SK-N-SH (cell line): Measurements from ENCODE around the gene FSTL5. TPM values are rescaled to one million over a fixed set of nuclear protein-coding genes. Genes with fewer than 3 reads are reported as not detected.
A peak's percentile ranks its signal among the peaks of the same experiment; 100 is the strongest.

Experiments used
- CTCF ChIA-PET: fragments of 300-600, 350-600 bp; formaldehyde crosslinking; extraction: SDS; loops from one replicate; lab custom pipeline; 2021; lab: Yijun Ruan, JAX
- POLR2A ChIA-PET: fragments of 350-600 bp; sonication (Branson Sonifier 250); formaldehyde crosslinking; extraction: SDS; loops from one replicate; lab custom pipeline; 2020; ENCODE audit warnings: antibody characterized with exemption, inconsistent platforms; lab: Yijun Ruan, JAX
- DNase-seq: peaks from one replicate; pipeline ENCODE4 v3.0.0; 2012
- H2AFZ ChIP-seq: fragments of 200-600 bp; sonication (generic); 2 replicates; pipeline ENCODE4 v1.8.1; 2016; ENCODE audit warnings: antibody characterized with exemption, mild to moderate bottlenecking, low read depth
- H3F3A ChIP-seq: fragments of 200-600 bp; sonication (generic); replicated peaks from 2 replicates; pipeline ENCODE3; 2016; ENCODE audit warnings: antibody characterized with exemption, mild to moderate bottlenecking; ENCODE audit not compliant: insufficient read depth
- H3K27ac ChIP-seq, 2 experiments: fragments of 200-500 bp in 1 of 2; fragments of 200-600 bp in 1 of 2; sonication (Bioruptor generic) in 1 of 2; sonication (generic), shearing (Covaris generic) in 1 of 2; 2 replicates each; pipeline versions ENCODE4 v1.5.1 to v1.6.1; 2014 to 2016; ENCODE audit warnings: low read depth in 2 of 2, inconsistent platforms in 1 of 2, low read length in 1 of 2, mild to moderate bottlenecking in 1 of 2, mixed read lengths in 1 of 2
- H3K27me3 ChIP-seq: fragments of 200-600 bp; sonication (generic), shearing (Covaris generic); 2 replicates; pipeline ENCODE4 v1.6.1; 2016; ENCODE audit warnings: mixed run types; ENCODE audit not compliant: insufficient read depth
- H3K36me3 ChIP-seq, 2 experiments: fragments of 200-500 bp in 1 of 2; fragments of 200-600 bp in 1 of 2; sonication (Bioruptor generic) in 1 of 2; sonication (generic) in 1 of 2; replicated peaks in 1 of 2; 2 replicates each; pipeline versions ENCODE3 to v1.5.1; 2014 to 2016; ENCODE audit warnings: low read length in 1 of 2, mild to moderate bottlenecking in 1 of 2; ENCODE audit not compliant: insufficient read depth in 2 of 2, control insufficient read depth in 1 of 2
- H3K4me1 ChIP-seq, 2 experiments: fragments of 200-500 bp in 1 of 2; fragments of 200-600 bp in 1 of 2; sonication (Bioruptor generic) in 1 of 2; sonication (generic), shearing (Covaris generic) in 1 of 2; 2 replicates each; pipeline versions ENCODE4 v1.5.1 to v1.6.1; 2014 to 2016; ENCODE audit warnings: low read depth in 1 of 2, low read length in 1 of 2, mixed run types in 1 of 2; ENCODE audit not compliant: insufficient read depth in 2 of 2, control insufficient read depth in 1 of 2
- H3K4me2 ChIP-seq: fragments of 200-600 bp; sonication (generic), shearing (Covaris generic); 2 replicates; pipeline ENCODE4 v1.6.1; 2017; ENCODE audit warnings: mixed run types
- H3K4me3 ChIP-seq, 2 experiments: fragments of 200-500 bp in 1 of 2; fragments of 200-600 bp in 1 of 2; sonication (Bioruptor generic) in 1 of 2; sonication (generic), shearing (Covaris generic) in 1 of 2; 2 replicates each; pipeline versions ENCODE4 v1.5.1 to v1.8.1; 2014 to 2016; ENCODE audit warnings: low read depth in 2 of 2, inconsistent platforms in 1 of 2, low read length in 1 of 2, mild to moderate bottlenecking in 1 of 2, mixed read lengths in 1 of 2, moderate library complexity in 1 of 2
- H3K79me2 ChIP-seq: fragments of 200-600 bp; sonication (generic); 2 replicates; pipeline ENCODE4 v1.8.1; 2017; ENCODE audit warnings: mild to moderate bottlenecking; ENCODE audit not compliant: insufficient read depth
- H3K9ac ChIP-seq: fragments of 200-600 bp; sonication (generic); 2 replicates; pipeline ENCODE4 v1.6.1; 2017; ENCODE audit warnings: mixed run types
- H3K9me2 ChIP-seq: fragments of 200-600 bp; sonication (generic); 2 replicates; pipeline ENCODE4 v1.6.1; 2017; ENCODE audit warnings: mixed run types
- H3K9me3 ChIP-seq: fragments of 200-600 bp; sonication (generic); 2 replicates; pipeline ENCODE4 v1.6.1; 2017; ENCODE audit warnings: mixed run types, mild to moderate bottlenecking, moderate library complexity
- H4K20me1 ChIP-seq: fragments of 200-600 bp; sonication (generic); 2 replicates; pipeline ENCODE4 v1.6.1; 2017; ENCODE audit warnings: mild to moderate bottlenecking, mixed run types; ENCODE audit not compliant: insufficient read depth
- ELF1 ChIP-seq: IDR thresholded peaks from 2 replicates; pipeline ENCODE4 v1.4.0; 2012
- EP300 ChIP-seq, 2 experiments: IDR thresholded peaks; 2 replicates each; pipeline versions ENCODE4 v1.4.0 to v1.6.1; 2012; ENCODE audit warnings: borderline replicate concordance in 1 of 2, low read depth in 1 of 2, low read length in 1 of 2
- EZH2phosphoT487 ChIP-seq: fragments of 200-600 bp; sonication (generic); IDR thresholded peaks from 2 replicates; pipeline ENCODE4 v1.6.1; 2017; ENCODE audit warnings: low read depth, mixed run types, mild to moderate bottlenecking, antibody characterized with exemption, moderate library complexity, borderline replicate concordance
- FOXJ3 ChIP-seq: sonication (generic); formaldehyde crosslinking; IDR thresholded peaks from 2 replicates; pipeline ENCODE4 v1.5.1; 2020; ENCODE audit warnings: mild to moderate bottlenecking, missing genetic modification reagents
- FOXM1 ChIP-seq: IDR thresholded peaks from 2 replicates; pipeline ENCODE4 v1.4.0; 2012; ENCODE audit warnings: low read depth, mild to moderate bottlenecking
- GABPA ChIP-seq: IDR thresholded peaks from 2 replicates; pipeline ENCODE4 v1.4.0; 2012; ENCODE audit warnings: low read depth, mild to moderate bottlenecking
- GATA2 ChIP-seq: sonication (generic); formaldehyde crosslinking; IDR thresholded peaks from 2 replicates; pipeline ENCODE4 v1.5.0; 2020; ENCODE audit warnings: mild to moderate bottlenecking, missing genetic modification reagents
- NRF1 ChIP-seq: IDR thresholded peaks from 2 replicates; pipeline ENCODE4 v1.6.1; 2012; ENCODE audit warnings: low read depth, mild to moderate bottlenecking, low read length
- RCOR1 ChIP-seq: fragments of 150-350 bp; IDR thresholded peaks from 2 replicates; pipeline ENCODE4 v1.6.1; 2017; ENCODE audit warnings: antibody characterized with exemption, low read length
- RFX5 ChIP-seq: IDR thresholded peaks from 2 replicates; pipeline ENCODE4 v1.6.1; 2012; ENCODE audit warnings: mild to moderate bottlenecking, improper control_type of control experiment, low read length
- TAF1 ChIP-seq: IDR thresholded peaks from 2 replicates; pipeline ENCODE4 v1.6.1; 2012; ENCODE audit warnings: low read depth, mild to moderate bottlenecking, low read length, moderate library complexity, borderline replicate concordance
- TCF12 ChIP-seq: IDR thresholded peaks from 2 replicates; pipeline ENCODE4 v1.4.0; 2012
- TEAD4 ChIP-seq: IDR thresholded peaks from 2 replicates; pipeline ENCODE4 v1.4.0; 2012; ENCODE audit warnings: mild to moderate bottlenecking, borderline replicate concordance; ENCODE audit not compliant: insufficient read depth
- USF1 ChIP-seq: IDR thresholded peaks from 2 replicates; pipeline ENCODE4 v1.4.0; 2012; ENCODE audit warnings: low read depth, borderline replicate concordance
- YY1 ChIP-seq: IDR thresholded peaks from 2 replicates; pipeline ENCODE4 v1.4.0; 2012; ENCODE audit warnings: low read depth, mild to moderate bottlenecking
- WGBS: methylation state at CpG from one replicate; pipeline ENCODE4 v1.1.6; 2017; ENCODE audit warnings: low lambda C conversion rate; 5-methylcytosine and 5-hydroxymethylcytosine counted together
- polyA plus RNA-seq, 3 experiments: library from polyadenylated mRNA; depleted of rRNA; stranded (reverse); fragments of >200 nt; gene quantifications; 2 replicates each; pipeline ENCODE4 v1.2.3, GENCODE V29; 2012
- TF ChIP-seq, protein P1 (sequence below): fragments of 150-350 bp; IDR thresholded peaks from 2 replicates; pipeline ENCODE4 v1.6.1; 2017; ENCODE audit warnings: antibody characterized with exemption, low read length, low read depth, borderline replicate concordance
- TF ChIP-seq, protein P2 (sequence below): IDR thresholded peaks from 2 replicates; pipeline ENCODE4 v1.6.1; 2012; ENCODE audit warnings: mild to moderate bottlenecking, low read depth, low read length, moderate library complexity
- TF ChIP-seq, protein P3 (sequence below): IDR thresholded peaks from 2 replicates; pipeline ENCODE4 v1.4.0; 2012; ENCODE audit warnings: low read depth
- TF ChIP-seq, protein P4 (sequence below): IDR thresholded peaks from 2 replicates; pipeline ENCODE4 v1.4.0; 2012; ENCODE audit warnings: low read depth, borderline replicate concordance

Gene FSTL5
- polyA plus RNA-seq, 1 of the 3 experiments (the other 2 are of a cell fraction): 0.07 TPM

- TF ChIP-seq EZH2phosphoT487: no peak
- peak; percentile 65; the same call in 1 of the 2 replicates for TF ChIP-seq FOXM1
- peak; percentile 93 for TF ChIP-seq TCF12
- TF ChIP-seq TAF1: no peak
- no peak for TF ChIP-seq RCOR1
- TF ChIP-seq, protein P1, sequence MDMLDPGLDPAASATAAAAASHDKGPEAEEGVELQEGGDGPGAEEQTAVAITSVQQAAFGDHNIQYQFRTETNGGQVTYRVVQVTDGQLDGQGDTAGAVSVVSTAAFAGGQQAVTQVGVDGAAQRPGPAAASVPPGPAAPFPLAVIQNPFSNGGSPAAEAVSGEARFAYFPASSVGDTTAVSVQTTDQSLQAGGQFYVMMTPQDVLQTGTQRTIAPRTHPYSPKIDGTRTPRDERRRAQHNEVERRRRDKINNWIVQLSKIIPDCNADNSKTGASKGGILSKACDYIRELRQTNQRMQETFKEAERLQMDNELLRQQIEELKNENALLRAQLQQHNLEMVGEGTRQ: no peak
- TF ChIP-seq GABPA: no peak
- 0 out of 2 replicates have a peak, but pooled peaks have one; percentile 38 for TF ChIP-seq ELF1
- TF ChIP-seq NRF1: no peak
- TF ChIP-seq FOXJ3 (CRISPR knock-in tag): no peak
- TF ChIP-seq, protein P2, sequence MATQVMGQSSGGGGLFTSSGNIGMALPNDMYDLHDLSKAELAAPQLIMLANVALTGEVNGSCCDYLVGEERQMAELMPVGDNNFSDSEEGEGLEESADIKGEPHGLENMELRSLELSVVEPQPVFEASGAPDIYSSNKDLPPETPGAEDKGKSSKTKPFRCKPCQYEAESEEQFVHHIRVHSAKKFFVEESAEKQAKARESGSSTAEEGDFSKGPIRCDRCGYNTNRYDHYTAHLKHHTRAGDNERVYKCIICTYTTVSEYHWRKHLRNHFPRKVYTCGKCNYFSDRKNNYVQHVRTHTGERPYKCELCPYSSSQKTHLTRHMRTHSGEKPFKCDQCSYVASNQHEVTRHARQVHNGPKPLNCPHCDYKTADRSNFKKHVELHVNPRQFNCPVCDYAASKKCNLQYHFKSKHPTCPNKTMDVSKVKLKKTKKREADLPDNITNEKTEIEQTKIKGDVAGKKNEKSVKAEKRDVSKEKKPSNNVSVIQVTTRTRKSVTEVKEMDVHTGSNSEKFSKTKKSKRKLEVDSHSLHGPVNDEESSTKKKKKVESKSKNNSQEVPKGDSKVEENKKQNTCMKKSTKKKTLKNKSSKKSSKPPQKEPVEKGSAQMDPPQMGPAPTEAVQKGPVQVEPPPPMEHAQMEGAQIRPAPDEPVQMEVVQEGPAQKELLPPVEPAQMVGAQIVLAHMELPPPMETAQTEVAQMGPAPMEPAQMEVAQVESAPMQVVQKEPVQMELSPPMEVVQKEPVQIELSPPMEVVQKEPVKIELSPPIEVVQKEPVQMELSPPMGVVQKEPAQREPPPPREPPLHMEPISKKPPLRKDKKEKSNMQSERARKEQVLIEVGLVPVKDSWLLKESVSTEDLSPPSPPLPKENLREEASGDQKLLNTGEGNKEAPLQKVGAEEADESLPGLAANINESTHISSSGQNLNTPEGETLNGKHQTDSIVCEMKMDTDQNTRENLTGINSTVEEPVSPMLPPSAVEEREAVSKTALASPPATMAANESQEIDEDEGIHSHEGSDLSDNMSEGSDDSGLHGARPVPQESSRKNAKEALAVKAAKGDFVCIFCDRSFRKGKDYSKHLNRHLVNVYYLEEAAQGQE: 0 out of 2 replicates have a peak, but pooled peaks have one; percentile 16
- no peak for TF ChIP-seq USF1
- peak; percentile 92 for TF ChIP-seq TEAD4
- TF ChIP-seq RFX5: no peak
- TF ChIP-seq YY1: peak; percentile 21; the same call in 1 of the 2 replicates
- TF ChIP-seq, all 33 proteins: peak for 15
These were observed 226.9 kb downstream of the FSTL5 start (continued) for GRCh38 chr4:161936625-161937550.

GRCh38 chr4:161931089-161931488 is 232.7 kb downstream of the FSTL5 start:
- POLR2A ChIA-PET: no interaction called here
- CTCF ChIA-PET: no interaction called here
- H3K4me3 ChIP-seq: no peak overlapping the region
- H3K9me2 ChIP-seq: no peaks in the 10 kb centered on the region
- H3K4me2 ChIP-seq: no peak overlapping the region
- H4K20me1 ChIP-seq: no peaks in the 10 kb centered on the region
- no peaks in the 10 kb centered on the region for H3K79me2 ChIP-seq
- H3K27ac ChIP-seq: no peak overlapping the region
- no peaks in the 10 kb centered on the region for H3K27me3 ChIP-seq
- no peaks in the 10 kb centered on the region for H3K36me3 ChIP-seq
- no peak overlapping the region for H2AFZ ChIP-seq
- H3K9ac ChIP-seq: no peak overlapping the region
- H3K4me1 ChIP-seq: no peaks in the 10 kb centered on the region
- peaks cover 3% of the 10 kb centered on the region for H3F3A ChIP-seq
- WGBS: 82% methylated on average over 1 of the region's 1 CpG
- H3K9me3 ChIP-seq: no peaks in the 10 kb centered on the region
- DNase-seq: no peak
- no peak for TF ChIP-seq RCOR1
- no peak for TF ChIP-seq GATA2 (CRISPR knock-in tag)
- TF ChIP-seq, protein P2: no peak
- TF ChIP-seq, protein P3, sequence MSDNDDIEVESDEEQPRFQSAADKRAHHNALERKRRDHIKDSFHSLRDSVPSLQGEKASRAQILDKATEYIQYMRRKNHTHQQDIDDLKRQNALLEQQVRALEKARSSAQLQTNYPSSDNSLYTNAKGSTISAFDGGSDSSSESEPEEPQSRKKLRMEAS: no peak
- TF ChIP-seq, protein P4, sequence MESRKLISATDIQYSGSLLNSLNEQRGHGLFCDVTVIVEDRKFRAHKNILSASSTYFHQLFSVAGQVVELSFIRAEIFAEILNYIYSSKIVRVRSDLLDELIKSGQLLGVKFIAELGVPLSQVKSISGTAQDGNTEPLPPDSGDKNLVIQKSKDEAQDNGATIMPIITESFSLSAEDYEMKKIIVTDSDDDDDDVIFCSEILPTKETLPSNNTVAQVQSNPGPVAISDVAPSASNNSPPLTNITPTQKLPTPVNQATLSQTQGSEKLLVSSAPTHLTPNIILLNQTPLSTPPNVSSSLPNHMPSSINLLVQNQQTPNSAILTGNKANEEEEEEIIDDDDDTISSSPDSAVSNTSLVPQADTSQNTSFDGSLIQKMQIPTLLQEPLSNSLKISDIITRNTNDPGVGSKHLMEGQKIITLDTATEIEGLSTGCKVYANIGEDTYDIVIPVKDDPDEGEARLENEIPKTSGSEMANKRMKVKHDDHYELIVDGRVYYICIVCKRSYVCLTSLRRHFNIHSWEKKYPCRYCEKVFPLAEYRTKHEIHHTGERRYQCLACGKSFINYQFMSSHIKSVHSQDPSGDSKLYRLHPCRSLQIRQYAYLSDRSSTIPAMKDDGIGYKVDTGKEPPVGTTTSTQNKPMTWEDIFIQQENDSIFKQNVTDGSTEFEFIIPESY: no peak
- no peak for TF ChIP-seq EP300 (IDR thresholded peaks at IDR 0.05; ENCODE audit: borderline replicate concordance in 1 of 2, low read depth in 1 of 2, low read length in 1 of 2)
- TF ChIP-seq RFX5: no peak
